Kidney epithelial cell (primary cell): ENCODE results near the gene AHSG. TPM values are rescaled to one million over a fixed set of nuclear protein-coding genes. Genes with fewer than 3 reads are reported as not detected.
"Not testable (repeated sequence)": the region's sequence is repeated elsewhere in the genome, so short reads cannot be mapped to it uniquely, and the experiment has no call there.

ENCODE experiments used
- DNase-seq: peaks from one replicate; pipeline ENCODE4 v3.0.0-alpha.2; 2010; ENCODE audit warnings: low read depth
- H3K27me3 ChIP-seq: 2 replicates; pipeline ENCODE4 v1.6.0; 2011; ENCODE audit warnings: low read length; ENCODE audit not compliant: control insufficient read depth, insufficient read depth
- H3K36me3 ChIP-seq: 2 replicates; pipeline ENCODE4 v1.5.1; 2011; ENCODE audit warnings: low read length; ENCODE audit not compliant: control insufficient read depth, insufficient read depth
- H3K4me3 ChIP-seq: 2 replicates; pipeline ENCODE4 v1.5.1; 2011; ENCODE audit warnings: low read depth, mild to moderate bottlenecking, control low read depth, low read length
- CTCF ChIP-seq: IDR thresholded peaks from 2 replicates; pipeline ENCODE4 v1.5.1; 2011; ENCODE audit warnings: mild to moderate bottlenecking, moderate library complexity, low read length, control low read depth, inconsistent platforms; ENCODE audit not compliant: insufficient read depth, poor library complexity, severe bottlenecking
- total RNA-seq: library from RNA; depleted of rRNA; stranded (reverse); fragments of >200 nt; gene quantifications from 2 replicates; pipeline ENCODE4 v1.2.3, GENCODE V29; 2015

AHSG gene
- total RNA-seq, result not detected in 2 replicates

DNA sequence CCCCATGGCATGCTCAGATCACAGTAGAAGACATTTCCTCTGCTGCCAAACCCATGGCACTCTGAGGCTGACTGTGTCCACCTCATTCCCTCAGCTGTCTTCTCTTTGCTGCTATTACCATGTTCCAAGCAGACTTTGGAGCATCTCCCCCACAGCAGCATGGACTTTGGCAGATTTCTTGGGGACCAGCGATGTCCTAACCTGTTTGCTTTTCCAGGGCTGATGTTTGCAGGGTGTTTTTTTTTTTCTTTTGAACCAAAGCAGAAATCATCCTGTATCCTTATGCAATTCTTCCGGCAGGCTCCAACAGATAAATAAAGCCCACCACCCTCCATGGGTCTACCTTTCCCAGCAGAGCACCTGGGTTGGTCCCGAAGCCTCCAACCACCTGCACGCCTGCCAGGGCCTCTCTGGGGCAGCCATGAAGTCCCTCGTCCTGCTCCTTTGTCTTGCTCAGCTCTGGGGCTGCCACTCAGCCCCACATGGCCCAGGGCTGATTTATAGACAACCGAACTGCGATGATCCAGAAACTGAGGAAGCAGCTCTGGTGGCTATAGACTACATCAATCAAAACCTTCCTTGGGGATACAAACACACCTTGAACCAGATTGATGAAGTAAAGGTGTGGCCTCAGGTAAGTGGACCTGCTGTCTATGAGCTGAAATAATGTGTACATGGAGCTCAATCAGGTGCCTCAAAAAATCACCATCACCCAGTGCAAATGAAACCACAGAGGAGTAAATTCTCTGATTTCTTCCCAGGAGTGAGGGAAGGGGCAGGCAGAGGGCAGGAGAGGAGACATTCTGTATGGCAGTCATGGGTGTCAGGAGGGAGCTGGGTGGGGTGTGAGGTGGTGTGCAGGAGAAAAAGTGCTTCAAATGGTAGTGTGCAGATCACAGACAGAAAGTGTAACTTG is at the start of gene AHSG:
Gene AHSG, plus strand, starts transcription at position 340 of the 916 bp plus-strand sequence. Its CDS starts 82 bp downstream, at position 422.
- peaks cover 5% of the 10 kb centered on the region for H3K27me3 ChIP-seq
- no peak within 1 kb of the TSS for H3K4me3 ChIP-seq
- no peak for TF ChIP-seq CTCF
- DNase-seq, result no peak
- H3K36me3 ChIP-seq, result no peaks in the 10 kb centered on the region

DNA sequence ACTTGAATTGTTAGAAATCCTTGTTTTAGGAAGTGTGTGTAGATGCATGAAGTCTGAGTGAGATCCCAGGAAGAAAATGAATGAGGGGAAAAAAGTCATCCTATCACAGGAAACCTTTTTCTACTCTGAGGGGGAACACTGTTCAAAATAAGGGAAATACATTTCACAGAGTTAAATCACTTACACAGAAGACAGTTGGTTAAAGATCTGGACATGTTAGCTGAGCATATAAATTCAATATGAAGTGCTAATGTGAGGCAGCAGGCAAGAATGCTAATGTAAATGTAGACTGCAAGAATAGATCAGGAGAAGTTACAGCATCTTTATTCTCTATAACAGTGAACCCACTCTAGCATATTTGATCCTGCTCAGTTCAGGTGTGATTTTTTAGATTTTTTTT is 48.3 kb upstream of the AHSG start:
- H3K4me3 ChIP-seq, result no peak overlapping the region
- TF ChIP-seq CTCF, result no peak

DNA sequence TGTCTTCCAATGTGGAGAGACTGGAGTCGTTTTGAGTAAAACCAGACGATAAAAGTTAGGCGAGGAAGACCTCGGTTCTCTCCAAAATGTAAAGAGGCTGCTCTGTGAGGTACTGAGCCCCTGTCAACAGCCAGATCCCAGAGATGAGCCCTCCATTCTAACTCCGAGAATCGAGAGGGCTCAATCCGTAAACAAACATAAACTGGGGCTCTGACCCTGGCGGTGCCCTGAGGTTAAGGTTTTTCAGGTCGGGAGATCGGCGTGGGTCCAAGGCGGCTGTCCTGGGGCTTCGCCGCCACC is 46.1 kb upstream of the AHSG start:
- no peak for TF ChIP-seq CTCF

More for the DNA sequence above, 48.3 kb upstream of the AHSG start:
- Histone ChIP-seq H3K27me3 (no peaks in the 10 kb centered on the region), H3K36me3 (no peaks in the 10 kb centered on the region)
- DNase-seq, result no peak

GRCh38 chr3:186567072-186567921 is 45.6 kb upstream of the AHSG start, which contains the start of gene TBCCD1:
Gene TBCCD1 (minus strand): TSS chr3:186567339. CDS start chr3:186564329, 3,010 bp downstream.
- H3K27me3 ChIP-seq, result no peaks in the 10 kb centered on the region
- TF ChIP-seq CTCF, result no peak
- peak; percentile 44 for DNase-seq
- peak within 1 kb of the TSS; percentile 85 for H3K4me3 ChIP-seq
- no peaks in the 10 kb centered on the region for H3K36me3 ChIP-seq

More for the DNA sequence above, 46.1 kb upstream of the AHSG start:
- H3K27me3 ChIP-seq, result no peaks in the 10 kb centered on the region
- H3K4me3 ChIP-seq, result peak overlapping the region; percentile 85
- no peak for DNase-seq
- no peaks in the 10 kb centered on the region for H3K36me3 ChIP-seq

DNA sequence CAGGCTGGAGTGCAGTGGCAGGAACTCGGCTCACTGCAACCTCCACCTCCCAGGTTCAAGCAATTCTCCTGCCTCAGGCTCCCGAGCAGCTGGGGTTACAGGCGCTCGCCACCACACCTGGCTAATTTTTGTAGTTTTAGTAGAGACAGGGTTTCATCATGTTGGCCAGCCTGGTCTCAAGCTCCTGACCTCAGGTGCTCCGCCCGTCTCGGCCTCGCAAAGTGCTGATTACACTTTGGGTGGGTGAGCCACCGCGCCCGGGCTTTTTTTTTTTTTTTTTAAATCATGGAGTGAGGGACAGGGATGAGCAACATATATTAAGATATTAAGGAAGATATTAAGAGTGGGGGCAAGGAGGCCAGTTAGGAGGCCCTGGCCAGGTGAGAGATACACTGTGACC is 43.5 kb upstream of the AHSG start:
- not testable (repeated sequence) for DNase-seq, H3K36me3 ChIP-seq, H3K27me3 ChIP-seq
- H3K4me3 ChIP-seq, result peak overlapping the region; percentile 61

- DNase-seq, result no peak
- TF ChIP-seq CTCF, result no peak
- Histone ChIP-seq H3K27me3 (no peaks in the 10 kb centered on the region), H3K4me3 (peak overlapping the region; percentile 61), H3K36me3 (no peaks in the 10 kb centered on the region)
These were observed 43.1 kb upstream of the AHSG start for GRCh38 chr3:186569779-186570095.
